Calu3 (cell line): Measurements from ENCODE around the gene FAM25A. TPM values are rescaled to one million over a fixed set of nuclear protein-coding genes. Genes with fewer than 3 reads are reported as not detected.
"Not testable (repeated sequence)": the region's sequence is repeated elsewhere in the genome, so short reads cannot be mapped to it uniquely, and the experiment has no call there.

ENCODE experiments used
- BruUV-seq: library from RNA; stranded (reverse); fragments of 400-500 nt; replicated peaks from 2 replicates; lab custom pipeline; 2021; lab: Mats Ljungman, UMichigan
- CTCF ChIA-PET: fragments of 300-600 bp; sonication (Branson Sonifier 250); formaldehyde crosslinking; loops from one replicate; lab custom pipeline; 2022; ENCODE audit warnings: antibody characterized with exemption; lab: Charles Lee
- DNase-seq: peaks from one replicate; pipeline ENCODE4 v3.0.0; 2022
- H3K27ac Mint-ChIP-seq: one replicate; pipeline ENCODE4 v1.8.0; 2022; ENCODE audit warnings: mixed read lengths; ENCODE audit not compliant: unreplicated experiment
- H3K27me3 Mint-ChIP-seq: one replicate; pipeline ENCODE4 v1.8.0; 2022; ENCODE audit warnings: mixed read lengths; ENCODE audit not compliant: unreplicated experiment
- H3K36me3 Mint-ChIP-seq: one replicate; pipeline ENCODE4 v1.8.0; 2022; ENCODE audit warnings: mild to moderate bottlenecking, moderate library complexity, mixed read lengths; ENCODE audit not compliant: insufficient read depth, unreplicated experiment
- H3K4me1 Mint-ChIP-seq: one replicate; pipeline ENCODE4 v1.8.0; 2022; ENCODE audit warnings: mild to moderate bottlenecking, low read depth, mixed read lengths; ENCODE audit not compliant: unreplicated experiment
- H3K4me3 Mint-ChIP-seq: one replicate; pipeline ENCODE4 v1.8.0; 2022; ENCODE audit warnings: mild to moderate bottlenecking, low read depth, moderate library complexity, mixed read lengths; ENCODE audit not compliant: unreplicated experiment
- H3K9me3 Mint-ChIP-seq: one replicate; pipeline ENCODE4 v1.8.0; 2022; ENCODE audit warnings: low read depth, mixed read lengths; ENCODE audit not compliant: unreplicated experiment
- CTCF ChIP-seq: fragments of 200-600 bp; IDR thresholded peaks from one replicate; pipeline ENCODE4 v1.8.0; 2022; ENCODE audit warnings: antibody characterized with exemption; ENCODE audit not compliant: unreplicated experiment
- intact Hi-C: fragments of 100-400 bp; cut with micrococcal nuclease; formaldehyde crosslinking; loops from one replicate; pipeline ENCODE4 v1.10.0; 2022; ENCODE audit not compliant: unreplicated experiment
- total RNA-seq: library from RNA; stranded (reverse); gene quantifications from 2 replicates; pipeline ENCODE4 v1.2.3, GENCODE V29; 2022

The FAM25A gene
- total RNA-seq, 1 experiment from 2014 or later: not detected

- intact Hi-C loops: no loop called here
- H3K9me3 Mint-ChIP-seq: no peaks in the 10 kb centered on the region
- H3K36me3 Mint-ChIP-seq: no peaks in the 10 kb centered on the region
- H3K4me1 Mint-ChIP-seq: peaks cover 18% of the 10 kb centered on the region
- CTCF ChIA-PET: no interaction called here
- no TSS peak for BruUV-seq
- no peak overlapping the region for H3K4me3 Mint-ChIP-seq
- TF ChIP-seq CTCF: no peak
- no peaks in the 10 kb centered on the region for H3K27me3 Mint-ChIP-seq
- no peak overlapping the region for H3K27ac Mint-ChIP-seq
- DNase-seq: no peak
Observed at GRCh38 chr10:86979977-86980448, 40.1 kb upstream of the FAM25A start.

- intact Hi-C loops, H3K9me3 Mint-ChIP-seq, H3K27me3 Mint-ChIP-seq, CTCF ChIA-PET, DNase-seq, BruUV-seq, H3K36me3 Mint-ChIP-seq, H3K27ac Mint-ChIP-seq, H3K4me3 Mint-ChIP-seq: not testable (repeated sequence)
- H3K4me1 Mint-ChIP-seq: peaks cover 17% of the 10 kb centered on the region
Observed at GRCh38 chr10:86981020-86981419, 39.1 kb upstream of the FAM25A start.

DNA sequence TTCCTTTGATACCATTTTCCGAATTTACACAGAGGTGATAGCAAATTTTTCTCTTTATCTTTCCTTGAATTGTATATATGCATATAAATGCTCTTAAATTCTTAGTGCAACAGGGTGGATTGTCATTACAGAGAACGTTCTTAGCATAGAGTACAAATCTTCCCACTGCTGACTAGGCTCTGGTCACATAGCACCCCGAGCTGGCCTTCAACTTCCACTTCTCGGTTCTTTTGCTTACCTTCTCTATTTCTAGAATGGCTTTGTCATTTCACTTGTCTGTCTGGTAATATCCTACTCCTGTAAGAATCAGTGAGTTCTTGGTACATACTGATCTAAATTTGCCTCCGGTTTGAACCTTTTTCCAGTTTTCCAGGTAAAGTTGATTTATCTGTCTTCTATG, 38.4 kb upstream of the FAM25A start:
- no peaks in the 10 kb centered on the region for H3K9me3 Mint-ChIP-seq
- CTCF ChIA-PET: no interaction called here
- intact Hi-C loops: no loop called here
- no peak for DNase-seq
- no peak for TF ChIP-seq CTCF
- no peaks in the 10 kb centered on the region for H3K27me3 Mint-ChIP-seq
- no peaks in the 10 kb centered on the region for H3K36me3 Mint-ChIP-seq
- peaks cover 17% of the 10 kb centered on the region for H3K4me1 Mint-ChIP-seq
- BruUV-seq: no TSS peak
- H3K4me3 Mint-ChIP-seq: no peak overlapping the region
- no peak overlapping the region for H3K27ac Mint-ChIP-seq

DNA sequence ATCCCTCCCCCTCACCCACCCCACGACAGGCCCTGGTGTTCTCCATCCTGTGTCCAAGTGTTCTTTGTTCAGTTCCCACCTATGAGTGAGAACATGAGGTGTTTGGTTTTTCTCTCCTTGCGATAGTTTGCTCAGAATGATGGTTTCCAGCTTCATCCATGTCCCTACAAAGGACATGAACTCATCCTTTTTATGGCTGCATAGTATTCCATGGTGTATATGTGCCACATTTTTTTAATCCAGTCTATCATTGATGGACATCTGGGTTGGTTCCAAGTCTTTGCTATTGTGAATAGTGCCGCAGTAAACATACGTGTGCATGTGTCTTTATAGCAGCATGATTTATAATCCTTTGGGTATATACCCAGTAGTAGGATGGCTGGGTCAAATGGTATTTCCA, 35.6 kb upstream of the FAM25A start:
- H3K4me3 Mint-ChIP-seq, DNase-seq, CTCF ChIA-PET, H3K4me1 Mint-ChIP-seq, H3K36me3 Mint-ChIP-seq, H3K27ac Mint-ChIP-seq, BruUV-seq, H3K27me3 Mint-ChIP-seq, intact Hi-C loops, H3K9me3 Mint-ChIP-seq: not testable (repeated sequence)

DNA sequence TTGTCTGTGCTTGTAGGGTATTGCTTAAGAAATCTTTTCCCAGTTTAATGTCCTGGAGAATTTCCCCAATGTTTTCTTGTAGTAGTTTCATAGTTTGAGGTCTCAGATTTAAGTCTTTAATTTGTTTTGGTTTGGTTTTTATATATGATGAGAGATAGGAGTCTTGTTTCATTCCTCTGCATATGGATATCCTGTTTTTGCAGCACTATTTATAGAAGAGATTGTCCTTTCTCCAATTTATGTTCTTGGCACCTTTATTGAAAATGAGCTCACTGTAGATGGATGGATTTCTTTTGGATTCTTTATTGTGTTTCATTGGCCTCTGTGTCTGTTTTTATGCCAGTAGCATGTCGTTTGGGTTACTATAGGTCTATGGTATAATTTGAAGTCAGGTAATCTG, 31.6 kb upstream of the FAM25A start:
- CTCF ChIA-PET: no interaction called here
- no peaks in the 10 kb centered on the region for H3K36me3 Mint-ChIP-seq

GRCh38 chr10:86991362-86991761, 28.7 kb upstream of the FAM25A start:
- BruUV-seq, H3K4me1 Mint-ChIP-seq, H3K27me3 Mint-ChIP-seq, DNase-seq, CTCF ChIA-PET, intact Hi-C loops, H3K36me3 Mint-ChIP-seq, H3K27ac Mint-ChIP-seq, H3K9me3 Mint-ChIP-seq, H3K4me3 Mint-ChIP-seq: not testable (repeated sequence)

More for the DNA sequence above, 31.6 kb upstream of the FAM25A start:
- DNase-seq: no peak
- Mint-ChIP-seq H3K27me3 (no peaks in the 10 kb centered on the region), H3K27ac (no peak overlapping the region), H3K4me3 (no peak overlapping the region), H3K4me1 (no peaks in the 10 kb centered on the region), H3K9me3 (no peaks in the 10 kb centered on the region)
- no TSS peak for BruUV-seq
- intact Hi-C loops: no loop called here
- no peak for TF ChIP-seq CTCF
